Caki2 (cell line): ENCODE data around the gene ESX1. TPM values are rescaled to one million over a fixed set of nuclear protein-coding genes. Genes with fewer than 3 reads are reported as not detected.
"Not testable (repeated sequence)": the region's sequence is repeated elsewhere in the genome, so short reads cannot be mapped to it uniquely, and the experiment has no call there.

Experiments used
- DNase-seq: peaks from one replicate; pipeline ENCODE4 v3.0.0-alpha.2; 2015; ENCODE audit warnings: low read depth
- in situ Hi-C: cut with HindIII; loops from 2 replicates; pipeline ENCODE4 v1.10.0; 2016; ENCODE audit warnings: low sequenced_read_pairs, low pct_unique_long_range_greater_than_20kb, mixed read lengths
- total RNA-seq: library from RNA; depleted of rRNA; stranded (reverse); fragments of >200 nt; shearing (Covaris generic); gene quantifications from 2 replicates; pipeline ENCODE4 v1.2.3, GENCODE V29; 2014; ENCODE audit warnings: low replicate concordance; rRNA removed

The ESX1 gene
- not detected in 2 replicates for total RNA-seq

GRCh38 chrX:104254442-104255115, at the start of gene ESX1:
TSS of gene ESX1 (minus strand) at chrX:104254933. CDS start at chrX:104254849, 84 bp downstream.
- in situ Hi-C loops, result no loop called here
- no peak for DNase-seq

GRCh38 chrX:104295636-104296035, 40.9 kb upstream of the ESX1 start:
- no peak for DNase-seq
- in situ Hi-C loops, result no loop called here

- DNase-seq, result no peak
- in situ Hi-C loops, result no loop called here
Measured at GRCh38 chrX:104288961-104289360, 34.2 kb upstream of the ESX1 start.

- DNase-seq, result no peak
- in situ Hi-C loops, result no loop called here
Measured at GRCh38 chrX:104288269-104288668, 33.5 kb upstream of the ESX1 start.

- DNase-seq, result no peak
- in situ Hi-C loops, result no loop called here
Measured at GRCh38 chrX:104285201-104285600, 30.5 kb upstream of the ESX1 start.

- DNase-seq, result peak; percentile 80
- in situ Hi-C loops, result no loop called here
Measured at GRCh38 chrX:104284507-104284906, 29.8 kb upstream of the ESX1 start.

- no peak for DNase-seq
- in situ Hi-C loops, result no loop called here
Measured at GRCh38 chrX:104282166-104282725, 27.5 kb upstream of the ESX1 start.

- in situ Hi-C loops, result no loop called here
- DNase-seq, result no peak
Measured at GRCh38 chrX:104281564-104281963, 26.8 kb upstream of the ESX1 start.

GRCh38 chrX:104280609-104281008, 25.9 kb upstream of the ESX1 start:
- in situ Hi-C loops, result no loop called here

GRCh38 chrX:104270916-104271512, 16.3 kb upstream of the ESX1 start:
- peak; percentile 47 for DNase-seq
- in situ Hi-C loops, result no loop called here

More at GRCh38 chrX:104280609-104281008, 25.9 kb upstream of the ESX1 start:
- no peak for DNase-seq

GRCh38 chrX:104270212-104270611, 15.5 kb upstream of the ESX1 start:
- in situ Hi-C loops, result no loop called here
- DNase-seq, result no peak

- no peak for DNase-seq
- in situ Hi-C loops, result no loop called here
Measured at GRCh38 chrX:104255465-104255864, 732 bp upstream of the ESX1 start.

- in situ Hi-C loops, result no loop called here
- DNase-seq, result no peak
Measured at GRCh38 chrX:104253567-104254441, 929 bp downstream of the ESX1 start.

GRCh38 chrX:104250470-104250869, 4.3 kb downstream of the ESX1 start:
- in situ Hi-C loops, result no loop called here
- no peak for DNase-seq

GRCh38 chrX:104230060-104230459, 24.7 kb downstream of the ESX1 start:
- DNase-seq, in situ Hi-C loops: not testable (repeated sequence)

GRCh38 chrX:104211187-104211586, 43.5 kb downstream of the ESX1 start:
- DNase-seq, result no peak
- in situ Hi-C loops, result no loop called here

GRCh38 chrX:104205548-104205947, 49.2 kb downstream of the ESX1 start:
- no peak for DNase-seq
- in situ Hi-C loops, result no loop called here
